HepG2 (cell line): ENCODE data around the gene ECHS1. TPM values are rescaled to one million over a fixed set of nuclear protein-coding genes. Genes with fewer than 3 reads are reported as not detected.

Experiments used
- FLYWCH1 ChIP-seq: sonication (generic); formaldehyde crosslinking; IDR thresholded peaks from 2 replicates; pipeline ENCODE4 v1.8.1; 2023; ENCODE audit warnings: mild to moderate bottlenecking, missing genetic modification reagents
- FOXC1 ChIP-seq: sonication (generic); formaldehyde crosslinking; IDR thresholded peaks from 2 replicates; pipeline ENCODE4 v1.8.0; 2022; ENCODE audit warnings: mild to moderate bottlenecking, missing genetic modification reagents, borderline replicate concordance
- HNRNPUL1 ChIP-seq: fragments of 200-400 bp; formaldehyde crosslinking; IDR thresholded peaks from 2 replicates; pipeline ENCODE4 v1.6.1; 2017; ENCODE audit warnings: low read depth, mild to moderate bottlenecking, low read length, moderate library complexity
- KLF12 ChIP-seq: sonication (generic); formaldehyde crosslinking; IDR thresholded peaks from 2 replicates; pipeline ENCODE4 v1.4.0; 2020; ENCODE audit warnings: missing genetic modification reagents, borderline replicate concordance
- PATZ1 ChIP-seq: sonication (generic); formaldehyde crosslinking; IDR thresholded peaks from 2 replicates; pipeline ENCODE4 v1.4.0; 2020; ENCODE audit warnings: missing genetic modification reagents
- PPARG ChIP-seq: conservative IDR thresholded peaks from 2 replicates; pipeline ENCODE4 v1.6.1; 2016; ENCODE audit warnings: missing biosample characterization, missing genetic modification reagents
- PRDM10 ChIP-seq: sonication (generic); formaldehyde crosslinking; IDR thresholded peaks from 2 replicates; pipeline ENCODE4 v1.4.0; 2020; ENCODE audit warnings: low read depth, missing genetic modification reagents
- RFXAP ChIP-seq: sonication (generic); formaldehyde crosslinking; IDR thresholded peaks from 2 replicates; pipeline ENCODE4 v1.4.0; 2020; ENCODE audit warnings: missing genetic modification reagents, borderline replicate concordance
- ZFP36 ChIP-seq: fragments of 150-350 bp; IDR thresholded peaks from 2 replicates; pipeline ENCODE4 v1.6.1; 2018; ENCODE audit warnings: borderline replicate concordance, low read length, low read depth; ENCODE audit not compliant: partially characterized antibody
- ZFX ChIP-seq: sonication (generic); formaldehyde crosslinking; IDR thresholded peaks from 2 replicates; pipeline ENCODE4 v1.4.0; 2020; ENCODE audit warnings: mild to moderate bottlenecking, low read depth, missing genetic modification reagents, moderate library complexity
- ZNF430 ChIP-seq: sonication (generic); formaldehyde crosslinking; IDR thresholded peaks from 2 replicates; pipeline ENCODE4 v1.9.0; 2021; ENCODE audit warnings: mild to moderate bottlenecking, missing genetic modification reagents
- ZNF83 ChIP-seq: sonication (generic); formaldehyde crosslinking; IDR thresholded peaks from 2 replicates; pipeline ENCODE4 v1.4.0; 2020; ENCODE audit warnings: missing genetic modification reagents, mild to moderate bottlenecking, borderline replicate concordance
- polyA plus RNA-seq, 8 experiments: library from polyadenylated mRNA; depleted of rRNA in 3 of 8; stranded (reverse) in 7 of 8; unstranded in 1 of 8; fragments of >200 nt; fragmentation: Illumina TruSeq in 4 of 8; extraction: Trizol in 4 of 8; gene quantifications; 2 replicates each; pipeline versions ENCODE4 v1.2.1 to v1.2.3, GENCODE V29; 2011 to 2016; ENCODE audit warnings: low read depth in 4 of 8, missing spikeins in 1 of 8, mixed read lengths in 1 of 8; ENCODE audit not compliant: insufficient read depth in 1 of 8
- total RNA-seq, 5 experiments: library from RNA; depleted of rRNA; stranded (reverse); fragments of >200 nt; fragmentation: Illumina TruSeq; extraction: Trizol; gene quantifications; 2 replicates each; pipeline ENCODE4 v1.2.3, GENCODE V29; 2016; ENCODE audit warnings: low read depth in 1 of 5
- TF ChIP-seq, protein P1 (sequence below): sonication (generic); formaldehyde crosslinking; IDR thresholded peaks from 2 replicates; pipeline ENCODE4 v1.8.1; 2022; ENCODE audit warnings: mild to moderate bottlenecking, missing genetic modification reagents
- TF ChIP-seq, protein P2 (sequence below): sonication (generic); formaldehyde crosslinking; IDR thresholded peaks from 2 replicates; pipeline ENCODE4 v1.5.1; 2020; ENCODE audit warnings: missing genetic modification reagents, mild to moderate bottlenecking, borderline replicate concordance
- TF ChIP-seq, protein P3 (sequence below): IDR thresholded peaks from 2 replicates; pipeline ENCODE4 v1.6.1; 2016; ENCODE audit warnings: low read depth, control low read depth
- TF ChIP-seq, protein P4 (sequence below): sonication (generic); formaldehyde crosslinking; IDR thresholded peaks from 2 replicates; pipeline ENCODE4 v1.9.0; 2021; ENCODE audit warnings: missing genetic modification reagents, borderline replicate concordance

ECHS1 gene
- total and polyA plus RNA-seq, 2 of the 13 experiments (the other 11 are each of a cell fraction or from before 2014, with no cell fraction given): 32.7 to 195 TPM

- TF ChIP-seq PRDM10 (CRISPR knock-in tag) (no peak), FLYWCH1 (CRISPR knock-in tag) (no peak), ZNF430 (no peak), PPARG (no peak), KLF12 (CRISPR knock-in tag) (0 out of 2 replicates have a peak, but pooled peaks have one; percentile 8), HNRNPUL1 (no peak), ZNF83 (CRISPR knock-in tag) (peak; percentile 74; the same call in 1 of the 2 replicates), PATZ1 (CRISPR knock-in tag) (peak; percentile 41; the same call in 1 of the 2 replicates), ZFX (CRISPR knock-in tag) (peak; percentile 91), ZFP36 (no peak), FOXC1 (no peak; the same call in 1 of the 2 replicates), RFXAP (CRISPR knock-in tag) (no peak)
- TF ChIP-seq, protein P1, sequence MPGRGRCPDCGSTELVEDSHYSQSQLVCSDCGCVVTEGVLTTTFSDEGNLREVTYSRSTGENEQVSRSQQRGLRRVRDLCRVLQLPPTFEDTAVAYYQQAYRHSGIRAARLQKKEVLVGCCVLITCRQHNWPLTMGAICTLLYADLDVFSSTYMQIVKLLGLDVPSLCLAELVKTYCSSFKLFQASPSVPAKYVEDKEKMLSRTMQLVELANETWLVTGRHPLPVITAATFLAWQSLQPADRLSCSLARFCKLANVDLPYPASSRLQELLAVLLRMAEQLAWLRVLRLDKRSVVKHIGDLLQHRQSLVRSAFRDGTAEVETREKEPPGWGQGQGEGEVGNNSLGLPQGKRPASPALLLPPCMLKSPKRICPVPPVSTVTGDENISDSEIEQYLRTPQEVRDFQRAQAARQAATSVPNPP (CRISPR knock-in tag): no peak
- TF ChIP-seq, protein P2, sequence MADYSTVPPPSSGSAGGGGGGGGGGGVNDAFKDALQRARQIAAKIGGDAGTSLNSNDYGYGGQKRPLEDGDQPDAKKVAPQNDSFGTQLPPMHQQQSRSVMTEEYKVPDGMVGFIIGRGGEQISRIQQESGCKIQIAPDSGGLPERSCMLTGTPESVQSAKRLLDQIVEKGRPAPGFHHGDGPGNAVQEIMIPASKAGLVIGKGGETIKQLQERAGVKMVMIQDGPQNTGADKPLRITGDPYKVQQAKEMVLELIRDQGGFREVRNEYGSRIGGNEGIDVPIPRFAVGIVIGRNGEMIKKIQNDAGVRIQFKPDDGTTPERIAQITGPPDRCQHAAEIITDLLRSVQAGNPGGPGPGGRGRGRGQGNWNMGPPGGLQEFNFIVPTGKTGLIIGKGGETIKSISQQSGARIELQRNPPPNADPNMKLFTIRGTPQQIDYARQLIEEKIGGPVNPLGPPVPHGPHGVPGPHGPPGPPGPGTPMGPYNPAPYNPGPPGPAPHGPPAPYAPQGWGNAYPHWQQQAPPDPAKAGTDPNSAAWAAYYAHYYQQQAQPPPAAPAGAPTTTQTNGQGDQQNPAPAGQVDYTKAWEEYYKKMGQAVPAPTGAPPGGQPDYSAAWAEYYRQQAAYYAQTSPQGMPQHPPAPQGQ (CRISPR knock-in tag): no peak
- TF ChIP-seq, protein P3, sequence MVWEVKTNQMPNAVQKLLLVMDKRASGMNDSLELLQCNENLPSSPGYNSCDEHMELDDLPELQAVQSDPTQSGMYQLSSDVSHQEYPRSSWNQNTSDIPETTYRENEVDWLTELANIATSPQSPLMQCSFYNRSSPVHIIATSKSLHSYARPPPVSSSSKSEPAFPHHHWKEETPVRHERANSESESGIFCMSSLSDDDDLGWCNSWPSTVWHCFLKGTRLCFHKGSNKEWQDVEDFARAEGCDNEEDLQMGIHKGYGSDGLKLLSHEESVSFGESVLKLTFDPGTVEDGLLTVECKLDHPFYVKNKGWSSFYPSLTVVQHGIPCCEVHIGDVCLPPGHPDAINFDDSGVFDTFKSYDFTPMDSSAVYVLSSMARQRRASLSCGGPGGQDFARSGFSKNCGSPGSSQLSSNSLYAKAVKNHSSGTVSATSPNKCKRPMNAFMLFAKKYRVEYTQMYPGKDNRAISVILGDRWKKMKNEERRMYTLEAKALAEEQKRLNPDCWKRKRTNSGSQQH (CRISPR knock-in tag): no peak
- TF ChIP-seq, protein P4, sequence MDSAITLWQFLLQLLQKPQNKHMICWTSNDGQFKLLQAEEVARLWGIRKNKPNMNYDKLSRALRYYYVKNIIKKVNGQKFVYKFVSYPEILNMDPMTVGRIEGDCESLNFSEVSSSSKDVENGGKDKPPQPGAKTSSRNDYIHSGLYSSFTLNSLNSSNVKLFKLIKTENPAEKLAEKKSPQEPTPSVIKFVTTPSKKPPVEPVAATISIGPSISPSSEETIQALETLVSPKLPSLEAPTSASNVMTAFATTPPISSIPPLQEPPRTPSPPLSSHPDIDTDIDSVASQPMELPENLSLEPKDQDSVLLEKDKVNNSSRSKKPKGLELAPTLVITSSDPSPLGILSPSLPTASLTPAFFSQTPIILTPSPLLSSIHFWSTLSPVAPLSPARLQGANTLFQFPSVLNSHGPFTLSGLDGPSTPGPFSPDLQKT: no peak
Observed at GRCh38 chr10:133358162-133358924, 14.8 kb downstream of the ECHS1 start (continued).
